H9 (cell line): Measurements from ENCODE around the gene HIP1. TPM values are rescaled to one million over a fixed set of nuclear protein-coding genes. Genes with fewer than 3 reads are reported as not detected.

Source experiments
- DNase-seq: peaks from one replicate; pipeline ENCODE4 v3.0.0-alpha.2; 2017
- H2AFZ ChIP-seq: one replicate; pipeline ENCODE4 v1.6.1; 2013; ENCODE audit warnings: mild to moderate bottlenecking, low read length, control low read depth, moderate library complexity
- H2AK5ac ChIP-seq: 2 replicates; pipeline ENCODE4 v1.6.1; 2013; ENCODE audit warnings: low read length, control low read depth, mixed read lengths; ENCODE audit not compliant: insufficient read length
- H2BK120ac ChIP-seq: one replicate; pipeline ENCODE4 v1.6.1; 2013; ENCODE audit warnings: low read depth, mild to moderate bottlenecking, low read length, control low read depth, inconsistent platforms; ENCODE audit not compliant: poor library complexity, severe bottlenecking
- H2BK12ac ChIP-seq: 2 replicates; pipeline ENCODE4 v1.6.1; 2013; ENCODE audit warnings: low read length, control low read depth, mixed read lengths, low read depth; ENCODE audit not compliant: insufficient read length
- H2BK15ac ChIP-seq: 2 replicates; pipeline ENCODE4 v1.6.1; 2013; ENCODE audit warnings: low read depth, low read length, control low read depth
- H2BK20ac ChIP-seq: one replicate; pipeline ENCODE4 v1.6.1; 2013; ENCODE audit warnings: low read depth, mild to moderate bottlenecking, low read length, control low read depth, inconsistent platforms; ENCODE audit not compliant: poor library complexity, severe bottlenecking
- H2BK5ac ChIP-seq: 2 replicates; pipeline ENCODE4 v1.6.1; 2013; ENCODE audit warnings: low read length, control low read depth, mixed read lengths; ENCODE audit not compliant: insufficient read length
- H3K14ac ChIP-seq: 2 replicates; pipeline ENCODE4 v1.6.1; 2013; ENCODE audit warnings: low read length, control low read depth; ENCODE audit not compliant: insufficient read depth
- H3K18ac ChIP-seq: 2 replicates; pipeline ENCODE4 v1.6.1; 2013; ENCODE audit warnings: low read depth, mild to moderate bottlenecking, mixed read lengths, low read length, control low read depth; ENCODE audit not compliant: insufficient read length
- H3K23ac ChIP-seq: 2 replicates; pipeline ENCODE4 v1.6.1; 2013; ENCODE audit warnings: low read length, control low read depth, mixed read lengths, low read depth; ENCODE audit not compliant: insufficient read length
- H3K23me2 ChIP-seq: 2 replicates; pipeline ENCODE4 v1.6.1; 2013; ENCODE audit warnings: low read depth, mild to moderate bottlenecking, mixed read lengths, low read length, control low read depth; ENCODE audit not compliant: insufficient read length, poor library complexity, severe bottlenecking
- H3K27ac ChIP-seq: 2 replicates; pipeline ENCODE4 v1.5.1; 2013; ENCODE audit warnings: low read length, control low read depth, mixed read lengths, low read depth; ENCODE audit not compliant: insufficient read length
- H3K27me3 ChIP-seq: 2 replicates; pipeline ENCODE4 v1.6.1; 2013; ENCODE audit warnings: low read length, control low read depth, inconsistent platforms; ENCODE audit not compliant: insufficient read depth
- H3K4ac ChIP-seq: 2 replicates; pipeline ENCODE4 v1.6.1; 2013; ENCODE audit warnings: low read depth, mild to moderate bottlenecking, control low read depth, inconsistent platforms, low read length, moderate library complexity
- H3K4me1 ChIP-seq: 2 replicates; pipeline ENCODE4 v1.6.1; 2013; ENCODE audit warnings: low read length, control low read depth, inconsistent platforms; ENCODE audit not compliant: insufficient read depth
- H3K4me2 ChIP-seq: 2 replicates; pipeline ENCODE4 v1.6.1; 2013; ENCODE audit warnings: low read length, control low read depth, mixed read lengths; ENCODE audit not compliant: insufficient read length, insufficient read depth
- H3K56ac ChIP-seq: 2 replicates; pipeline ENCODE4 v1.6.1; 2013; ENCODE audit warnings: low read depth, mild to moderate bottlenecking, mixed read lengths, low read length, control low read depth; ENCODE audit not compliant: insufficient read length
- H3K79me1 ChIP-seq: 2 replicates; pipeline ENCODE4 v1.6.1; 2013; ENCODE audit warnings: low read depth, mild to moderate bottlenecking, moderate library complexity, low read length, control low read depth, inconsistent platforms; ENCODE audit not compliant: insufficient read depth, poor library complexity, severe bottlenecking
- H3K79me2 ChIP-seq: 2 replicates; pipeline ENCODE4 v1.6.1; 2013; ENCODE audit warnings: low read length, control low read depth, inconsistent platforms; ENCODE audit not compliant: insufficient read depth
- H3K9ac ChIP-seq: 2 replicates; pipeline ENCODE4 v1.6.1; 2013; ENCODE audit warnings: low read length, control low read depth, mixed read lengths; ENCODE audit not compliant: insufficient read length; ENCODE audit errors: extremely low read depth
- H3K9me3 ChIP-seq: one replicate; pipeline ENCODE4 v1.6.1; 2013; ENCODE audit warnings: low read depth, low read length, inconsistent platforms; ENCODE audit not compliant: control insufficient read depth
- H3T11ph ChIP-seq: one replicate; pipeline ENCODE4 v1.6.1; 2013; ENCODE audit warnings: mild to moderate bottlenecking, low read length, control low read depth, inconsistent platforms
- H4K20me1 ChIP-seq: one replicate; pipeline ENCODE4 v1.6.1; 2013; ENCODE audit not compliant: control insufficient read depth, insufficient read length, insufficient read depth
- H4K5ac ChIP-seq: 2 replicates; pipeline ENCODE4 v1.6.1; 2013; ENCODE audit warnings: low read depth, mild to moderate bottlenecking, mixed read lengths, low read length, control low read depth; ENCODE audit not compliant: insufficient read length
- H4K8ac ChIP-seq: replicated peaks from 2 replicates; pipeline ENCODE4 v1.6.1; 2013; ENCODE audit warnings: low read length, control low read depth, mixed read lengths, low read depth; ENCODE audit not compliant: insufficient read length
- H4K91ac ChIP-seq: 2 replicates; pipeline ENCODE4 v1.6.1; 2013; ENCODE audit warnings: low read depth, mild to moderate bottlenecking, moderate library complexity, mixed read lengths, low read length, control low read depth; ENCODE audit not compliant: insufficient read length
- H3K27ac Mint-ChIP-seq, 3 experiments: 2 replicates in 2 of 3; 3 replicates in 1 of 3; pipeline ENCODE4 v1.8.0; 2020 to 2021; ENCODE audit warnings: mixed read lengths in 3 of 3, mild to moderate bottlenecking in 1 of 3, moderate library complexity in 1 of 3
- H3K27me3 Mint-ChIP-seq: 2 replicates; pipeline ENCODE4 v1.8.0; 2021; ENCODE audit warnings: low read depth, mild to moderate bottlenecking, moderate library complexity, mixed read lengths
- H3K36me3 Mint-ChIP-seq, 3 experiments: 2 replicates in 2 of 3; 3 replicates in 1 of 3; pipeline ENCODE4 v1.8.0; 2020 to 2021; ENCODE audit warnings: low read depth in 3 of 3, mixed read lengths in 3 of 3; ENCODE audit not compliant: insufficient read depth in 1 of 3
- H3K4me1 Mint-ChIP-seq, 2 experiments: 2 replicates each; pipeline ENCODE4 v1.8.0; 2020; ENCODE audit warnings: mixed read lengths in 2 of 2
- H3K4me3 Mint-ChIP-seq, 2 experiments: 2 replicates in 1 of 2; 3 replicates in 1 of 2; pipeline ENCODE4 v1.8.0; 2020 to 2021; ENCODE audit warnings: mild to moderate bottlenecking in 2 of 2, mixed read lengths in 2 of 2, moderate library complexity in 1 of 2
- H3K9me3 Mint-ChIP-seq, 2 experiments: 2 replicates in 1 of 2; 3 replicates in 1 of 2; pipeline ENCODE4 v1.8.0; 2020; ENCODE audit warnings: mild to moderate bottlenecking in 2 of 2, mixed read lengths in 2 of 2, moderate library complexity in 1 of 2
- WGBS: extraction: QIAGEN DNeasy Blood & Tissue Kit; methylation state at CpG from one replicate; pipeline ENCODE4 v1.1.7; 2013; ENCODE audit warnings: missing lambda C conversion rate, low lambda C conversion rate, mixed read lengths; ENCODE audit not compliant: insufficient read length; ENCODE audit errors: extremely low coverage; 5-methylcytosine and 5-hydroxymethylcytosine counted together
- total RNA-seq: library from RNA; stranded (reverse); gene quantifications from 2 replicates; pipeline ENCODE4 v1.2.1, GENCODE V29; 2021
- TF ChIP-seq, protein P1 (sequence below): fragments of 200-600 bp; sonication (generic); conservative IDR thresholded peaks from 3 replicates; pipeline ENCODE4 v1.8.0; 2021; ENCODE audit warnings: antibody characterized with exemption, mild to moderate bottlenecking

The HIP1 gene
- total RNA-seq, 1 experiment from 2014 or later = 87.5 TPM

DNA sequence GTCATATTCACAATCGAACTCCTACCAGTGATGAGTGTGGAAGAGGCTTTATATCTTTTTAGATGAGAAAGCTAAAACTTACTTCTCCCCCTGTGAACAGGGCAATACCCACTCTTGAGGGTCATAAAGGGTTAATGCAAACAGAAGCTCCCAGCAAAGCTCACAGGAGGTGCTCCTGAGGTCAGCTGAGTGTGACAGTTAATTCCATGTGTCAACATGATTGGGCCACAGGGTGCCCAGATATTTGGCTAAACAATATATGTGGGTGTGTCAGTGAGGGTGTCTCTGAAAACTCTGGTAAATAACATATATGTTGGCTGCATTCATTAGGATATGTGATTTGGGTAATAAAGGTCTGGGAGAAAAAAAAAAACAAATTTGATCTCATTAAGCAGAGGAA, 86.0 kb downstream of the HIP1 start:
- Histone ChIP-seq H4K8ac (no peak overlapping the region), H4K5ac (no peak overlapping the region), H2BK120ac (no peak overlapping the region), H2BK15ac (no peak overlapping the region), H4K91ac (no peak overlapping the region), H2BK20ac (no peak overlapping the region), H2AK5ac (no peak overlapping the region), H3K27me3 (no peaks in the 10 kb centered on the region), H2AFZ (no peak overlapping the region), H3K18ac (no peak overlapping the region), H3K27ac (no peak overlapping the region), H3K23me2 (no peaks in the 10 kb centered on the region), H3T11ph (no peak overlapping the region), H3K4me1 (no peaks in the 10 kb centered on the region; the same call in 1 of the 2 replicates), H3K4me2 (no peak overlapping the region), H3K14ac (no peak overlapping the region), H3K9me3 (no peaks in the 10 kb centered on the region), H3K79me1 (no peaks in the 10 kb centered on the region), H3K23ac (no peak overlapping the region), H3K9ac (no peak overlapping the region), H3K79me2 (no peaks in the 10 kb centered on the region), H2BK12ac (no peak overlapping the region), H2BK5ac (no peak overlapping the region), H3K56ac (no peak overlapping the region), H3K4ac (no peak overlapping the region), H4K20me1 (no peaks in the 10 kb centered on the region)
- Mint-ChIP-seq H3K9me3 (0 out of 5 replicates have a peak, but pooled peaks cover 0 to 2% of the 10 kb centered on the region in 2 experiments), H3K4me1 (peaks cover 7 to 15% of the 10 kb centered on the region in 2 experiments), H3K27ac (no peak overlapping the region), H3K4me3 (no peak overlapping the region), H3K36me3 (peaks cover 0 to 14% (median 3%) of the 10 kb centered on the region in 3 experiments; a peak in 3 of 7 replicates), H3K27me3 (no peaks in the 10 kb centered on the region; the same call in 1 of the 2 replicates)
- DNase-seq = no peak
- TF ChIP-seq, protein P1, sequence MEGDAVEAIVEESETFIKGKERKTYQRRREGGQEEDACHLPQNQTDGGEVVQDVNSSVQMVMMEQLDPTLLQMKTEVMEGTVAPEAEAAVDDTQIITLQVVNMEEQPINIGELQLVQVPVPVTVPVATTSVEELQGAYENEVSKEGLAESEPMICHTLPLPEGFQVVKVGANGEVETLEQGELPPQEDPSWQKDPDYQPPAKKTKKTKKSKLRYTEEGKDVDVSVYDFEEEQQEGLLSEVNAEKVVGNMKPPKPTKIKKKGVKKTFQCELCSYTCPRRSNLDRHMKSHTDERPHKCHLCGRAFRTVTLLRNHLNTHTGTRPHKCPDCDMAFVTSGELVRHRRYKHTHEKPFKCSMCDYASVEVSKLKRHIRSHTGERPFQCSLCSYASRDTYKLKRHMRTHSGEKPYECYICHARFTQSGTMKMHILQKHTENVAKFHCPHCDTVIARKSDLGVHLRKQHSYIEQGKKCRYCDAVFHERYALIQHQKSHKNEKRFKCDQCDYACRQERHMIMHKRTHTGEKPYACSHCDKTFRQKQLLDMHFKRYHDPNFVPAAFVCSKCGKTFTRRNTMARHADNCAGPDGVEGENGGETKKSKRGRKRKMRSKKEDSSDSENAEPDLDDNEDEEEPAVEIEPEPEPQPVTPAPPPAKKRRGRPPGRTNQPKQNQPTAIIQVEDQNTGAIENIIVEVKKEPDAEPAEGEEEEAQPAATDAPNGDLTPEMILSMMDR = no peak
- WGBS = no CpG with 5 or more reads among the region's 1 CpG
